ENCODE data around the gene SLC25A13. TPM values are rescaled to one million over a fixed set of nuclear protein-coding genes. Genes with fewer than 3 reads are reported as not detected.

Gene SLC25A13
- total RNA-seq, 1 donor from 2014 or later = 55.8 TPM

GRCh38 chr7:96355990-96356506 lies 34.1 kb upstream of the SLC25A13 start:
- Mint-ChIP-seq H3K27ac (no peak overlapping the region), H3K4me3 (no peak overlapping the region), H3K27me3 (peaks cover 3% of the 10 kb centered on the region), H3K36me3 (no peaks in the 10 kb centered on the region), H3K9me3 (no peaks in the 10 kb centered on the region), H3K4me1 (ENCODE audit: unreplicated experiment) (no peaks in the 10 kb centered on the region)
- no peak for TF ChIP-seq CTCF (conservative IDR thresholded peaks at IDR 0.05)
- DNase-seq (ENCODE audit: extremely low spot score, unreplicated experiment) = no peak

- TF ChIP-seq CTCF (conservative IDR thresholded peaks at IDR 0.05) = no peak
- Mint-ChIP-seq H3K36me3 (no peaks in the 10 kb centered on the region), H3K9me3 (no peaks in the 10 kb centered on the region), H3K4me3 (no peak overlapping the region), H3K27me3 (peaks cover 3% of the 10 kb centered on the region), H3K4me1 (ENCODE audit: unreplicated experiment) (no peaks in the 10 kb centered on the region), H3K27ac (no peak overlapping the region)
- no peak for DNase-seq (ENCODE audit: extremely low spot score, unreplicated experiment)
Observed at GRCh38 chr7:96354881-96355280, 33.0 kb upstream of the SLC25A13 start.

- Mint-ChIP-seq H3K27me3 (no peaks in the 10 kb centered on the region), H3K36me3 (no peaks in the 10 kb centered on the region), H3K9me3 (no peaks in the 10 kb centered on the region), H3K27ac (no peak overlapping the region), H3K4me3 (no peak overlapping the region), H3K4me1 (ENCODE audit: unreplicated experiment) (no peaks in the 10 kb centered on the region)
- DNase-seq (ENCODE audit: extremely low spot score, unreplicated experiment) = no peak
- TF ChIP-seq CTCF (conservative IDR thresholded peaks at IDR 0.05) = no peak
Observed at GRCh38 chr7:96349572-96349971, 27.7 kb upstream of the SLC25A13 start.

- H3K27me3 Mint-ChIP-seq = no peaks in the 10 kb centered on the region
- no peaks in the 10 kb centered on the region for H3K9me3 Mint-ChIP-seq
- TF ChIP-seq CTCF (conservative IDR thresholded peaks at IDR 0.05) = no peak
- DNase-seq (ENCODE audit: extremely low spot score, unreplicated experiment) = no peak
- H3K36me3 Mint-ChIP-seq = no peaks in the 10 kb centered on the region
- H3K4me1 Mint-ChIP-seq (ENCODE audit: unreplicated experiment) = no peaks in the 10 kb centered on the region
- H3K27ac Mint-ChIP-seq = no peak overlapping the region
- no peak overlapping the region for H3K4me3 Mint-ChIP-seq
Observed at GRCh38 chr7:96347471-96347870, 25.6 kb upstream of the SLC25A13 start.

GRCh38 chr7:96346293-96346953 lies 24.5 kb upstream of the SLC25A13 start:
- H3K4me3 Mint-ChIP-seq = no peak overlapping the region
- no peaks in the 10 kb centered on the region for H3K9me3 Mint-ChIP-seq
- TF ChIP-seq CTCF (conservative IDR thresholded peaks at IDR 0.05) = no peak
- H3K36me3 Mint-ChIP-seq = no peaks in the 10 kb centered on the region
- H3K27me3 Mint-ChIP-seq = no peaks in the 10 kb centered on the region
- DNase-seq (ENCODE audit: extremely low spot score, unreplicated experiment) = no peak
- no peak overlapping the region for H3K27ac Mint-ChIP-seq
- no peaks in the 10 kb centered on the region for H3K4me1 Mint-ChIP-seq (ENCODE audit: unreplicated experiment)
